ENCODE results near the gene RSPH10B2. TPM values are rescaled to one million over a fixed set of nuclear protein-coding genes. Genes with fewer than 3 reads are reported as not detected.
A peak's percentile ranks its signal among the peaks of the same experiment; 100 is the strongest.
"Not testable (repeated sequence)": the region's sequence is repeated elsewhere in the genome, so short reads cannot be mapped to it uniquely, and the experiment has no call there.

Gene RSPH10B2
- total RNA-seq, 2 experiments from 2014 or later, result 0.32 TPM; not detected in 1

DNA sequence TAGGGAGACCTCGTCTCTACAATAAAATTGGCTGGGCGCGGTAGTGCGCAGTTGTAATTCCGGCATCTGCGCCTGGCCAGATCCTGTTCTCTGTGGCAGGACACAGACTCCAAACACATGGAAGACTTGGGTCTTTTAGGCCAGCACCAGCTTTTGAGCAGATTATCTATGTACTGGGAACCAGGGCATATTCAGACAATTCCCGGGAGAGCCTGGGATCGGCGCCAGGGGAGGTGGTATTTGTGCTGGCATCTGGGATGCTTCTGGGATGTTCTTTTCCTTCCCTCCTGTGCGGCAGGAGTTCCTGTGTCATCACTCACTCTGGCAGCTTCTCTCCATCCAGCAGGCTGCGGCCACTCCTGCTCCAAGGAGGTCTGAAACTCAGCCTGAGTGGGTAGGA, 15.5 kb upstream of the RSPH10B2 start:
- peaks cover 34% of the 10 kb centered on the region for H3K36me3 Mint-ChIP-seq
- DNase-seq, H3K27me3 Mint-ChIP-seq, H3K4me1 Mint-ChIP-seq, H3K9me3 Mint-ChIP-seq, H3K27ac Mint-ChIP-seq, H3K4me3 Mint-ChIP-seq: not testable (repeated sequence)

DNA sequence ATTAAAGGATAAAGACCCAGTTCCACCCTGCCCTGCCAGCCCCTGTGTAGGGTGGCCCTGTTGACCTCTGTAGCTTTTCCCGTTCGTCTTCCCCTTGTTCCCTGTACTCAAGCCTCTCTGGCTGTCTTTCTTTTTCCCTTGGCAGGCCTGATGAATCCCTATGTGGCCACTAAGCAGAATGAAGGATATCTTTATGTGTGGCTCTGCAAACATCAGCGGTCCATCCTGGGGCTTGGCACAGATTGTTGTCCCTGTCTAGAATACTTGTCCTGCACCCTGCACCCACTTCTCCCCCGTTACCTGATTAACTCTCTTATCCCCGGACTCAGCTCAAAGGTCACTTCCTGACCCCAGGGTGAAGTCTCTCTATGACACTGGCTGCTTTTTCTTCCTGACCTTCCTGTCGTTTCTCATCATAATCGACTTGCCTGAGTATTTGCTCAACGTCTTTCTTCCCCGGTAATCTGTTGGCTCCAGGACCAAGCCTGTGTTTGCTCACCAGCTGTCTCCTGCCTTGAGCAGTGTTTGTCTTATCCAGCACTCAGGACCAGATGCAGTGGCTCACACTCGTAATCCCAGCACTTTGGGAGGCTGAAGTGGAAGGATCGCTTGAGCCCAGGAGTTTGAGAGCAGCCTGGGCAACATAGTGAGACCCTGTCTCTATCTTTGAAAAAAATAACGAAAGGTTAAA, 9.3 kb upstream of the RSPH10B2 start:
- H3K9me3 Mint-ChIP-seq, H3K27me3 Mint-ChIP-seq, H3K4me1 Mint-ChIP-seq, H3K4me3 Mint-ChIP-seq, DNase-seq: not testable (repeated sequence)
- peaks cover 15% of the 10 kb centered on the region for H3K36me3 Mint-ChIP-seq
- H3K27ac Mint-ChIP-seq, result peak overlapping the region; percentile 43

DNA sequence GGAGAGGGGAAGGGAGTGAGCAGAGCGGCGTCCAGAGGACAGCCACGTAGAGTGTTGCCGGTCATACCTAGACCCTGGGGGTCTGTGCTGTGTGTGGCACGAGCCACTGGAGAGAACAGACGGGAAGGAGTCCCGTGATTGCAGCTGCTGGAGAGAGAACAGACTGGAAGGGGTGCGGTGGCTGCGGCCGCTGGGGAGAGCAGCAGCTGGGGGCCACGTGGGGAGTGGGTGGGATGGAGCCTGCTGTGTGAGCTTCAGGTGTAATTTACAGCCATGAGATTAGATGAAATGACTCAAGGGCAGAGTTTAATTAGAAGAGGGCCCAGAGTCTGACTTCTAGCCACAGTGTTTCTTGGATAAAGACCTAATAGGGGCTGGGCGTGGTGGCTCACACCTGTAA, 4.6 kb upstream of the RSPH10B2 start:
- not testable (repeated sequence) for H3K4me1 Mint-ChIP-seq, H3K36me3 Mint-ChIP-seq, H3K4me3 Mint-ChIP-seq, H3K27me3 Mint-ChIP-seq, DNase-seq, H3K9me3 Mint-ChIP-seq, H3K27ac Mint-ChIP-seq

DNA sequence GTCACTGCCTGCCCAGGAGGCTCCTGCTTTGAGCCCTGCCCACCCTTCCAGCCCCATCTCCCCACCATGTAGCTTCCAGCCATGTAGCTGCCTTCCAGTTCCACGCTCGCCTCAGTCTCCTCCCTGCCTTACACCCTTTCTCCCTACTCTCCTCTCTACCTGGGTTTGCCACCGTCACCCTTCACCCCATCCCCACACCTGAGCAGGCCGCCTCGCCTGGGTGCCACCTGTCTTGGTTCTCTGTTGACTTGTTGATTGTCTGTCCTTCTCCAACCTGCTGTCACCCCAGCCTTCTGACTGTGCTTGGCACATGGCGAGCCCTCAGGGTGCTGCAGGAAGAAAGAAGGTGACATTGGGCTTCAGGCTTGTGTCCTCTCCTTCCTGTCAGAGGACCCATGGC, 3.7 kb upstream of the RSPH10B2 start:
- H3K4me3 Mint-ChIP-seq, DNase-seq, H3K4me1 Mint-ChIP-seq, H3K27me3 Mint-ChIP-seq, H3K27ac Mint-ChIP-seq, H3K36me3 Mint-ChIP-seq, H3K9me3 Mint-ChIP-seq: not testable (repeated sequence)

DNA sequence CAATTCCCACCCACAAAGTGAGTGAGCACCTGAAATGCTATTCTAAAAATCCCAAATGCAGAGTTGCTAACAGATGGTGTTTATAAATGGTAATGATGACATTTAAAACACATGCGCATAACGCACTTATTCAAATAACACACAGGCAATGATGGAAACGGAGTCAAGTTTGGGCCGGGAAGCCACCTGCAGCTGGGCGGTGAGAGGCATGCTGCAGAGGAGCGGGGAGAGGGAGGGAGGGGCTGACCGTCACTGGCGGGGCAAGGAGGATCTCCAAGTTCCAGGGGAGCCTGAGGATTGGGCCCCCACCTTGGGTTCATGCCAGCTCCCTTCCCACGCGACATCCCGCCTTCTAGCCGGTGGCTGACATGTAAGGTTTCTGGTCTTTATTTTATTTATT, 7.3 kb downstream of the RSPH10B2 start:
- not testable (repeated sequence) for H3K27me3 Mint-ChIP-seq, H3K4me3 Mint-ChIP-seq, H3K27ac Mint-ChIP-seq, DNase-seq, H3K36me3 Mint-ChIP-seq, H3K4me1 Mint-ChIP-seq, H3K9me3 Mint-ChIP-seq

DNA sequence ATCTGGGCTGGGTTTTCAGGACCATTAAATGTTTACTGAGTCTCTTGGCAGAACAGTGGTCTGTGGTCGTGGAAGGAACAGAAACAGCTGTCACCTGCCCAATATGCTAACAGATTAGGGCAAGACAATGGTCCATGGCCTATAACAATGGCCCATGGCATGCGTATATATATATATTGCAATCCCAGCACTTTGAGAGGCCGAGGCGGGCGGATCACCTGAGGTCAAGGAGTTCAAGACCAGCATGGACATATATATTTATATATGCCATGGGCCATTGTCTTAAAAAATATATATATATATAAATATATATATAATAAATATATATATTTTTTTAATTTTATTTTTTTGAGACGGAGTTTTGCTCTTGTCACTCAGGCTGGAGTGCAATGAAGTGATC, 27.7 kb downstream of the RSPH10B2 start:
- H3K9me3 Mint-ChIP-seq, H3K36me3 Mint-ChIP-seq, H3K4me3 Mint-ChIP-seq, H3K4me1 Mint-ChIP-seq, DNase-seq, H3K27ac Mint-ChIP-seq, H3K27me3 Mint-ChIP-seq: not testable (repeated sequence)

DNA sequence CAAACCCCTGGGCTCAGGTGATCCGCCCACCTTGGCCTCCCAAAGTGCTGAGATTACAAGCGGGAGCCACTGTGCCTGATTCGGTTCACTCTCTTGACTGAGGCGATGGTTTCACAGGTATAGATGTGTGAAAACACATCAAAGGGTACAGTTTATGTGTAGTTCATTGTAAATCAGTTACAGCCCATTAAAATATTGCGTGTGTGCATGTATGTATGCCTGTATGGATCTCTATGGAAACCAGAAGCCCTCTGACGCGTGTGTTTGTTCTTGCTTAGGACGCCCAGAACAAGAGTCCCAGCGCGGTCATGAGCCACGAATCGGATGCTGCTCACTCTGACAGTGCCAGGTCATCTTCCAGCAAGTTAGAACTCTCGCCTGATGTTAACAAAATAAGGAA, 35.5 kb downstream of the RSPH10B2 start:
- H3K27me3 Mint-ChIP-seq, DNase-seq, H3K36me3 Mint-ChIP-seq, H3K4me3 Mint-ChIP-seq, H3K9me3 Mint-ChIP-seq, H3K4me1 Mint-ChIP-seq, H3K27ac Mint-ChIP-seq: not testable (repeated sequence)

DNA sequence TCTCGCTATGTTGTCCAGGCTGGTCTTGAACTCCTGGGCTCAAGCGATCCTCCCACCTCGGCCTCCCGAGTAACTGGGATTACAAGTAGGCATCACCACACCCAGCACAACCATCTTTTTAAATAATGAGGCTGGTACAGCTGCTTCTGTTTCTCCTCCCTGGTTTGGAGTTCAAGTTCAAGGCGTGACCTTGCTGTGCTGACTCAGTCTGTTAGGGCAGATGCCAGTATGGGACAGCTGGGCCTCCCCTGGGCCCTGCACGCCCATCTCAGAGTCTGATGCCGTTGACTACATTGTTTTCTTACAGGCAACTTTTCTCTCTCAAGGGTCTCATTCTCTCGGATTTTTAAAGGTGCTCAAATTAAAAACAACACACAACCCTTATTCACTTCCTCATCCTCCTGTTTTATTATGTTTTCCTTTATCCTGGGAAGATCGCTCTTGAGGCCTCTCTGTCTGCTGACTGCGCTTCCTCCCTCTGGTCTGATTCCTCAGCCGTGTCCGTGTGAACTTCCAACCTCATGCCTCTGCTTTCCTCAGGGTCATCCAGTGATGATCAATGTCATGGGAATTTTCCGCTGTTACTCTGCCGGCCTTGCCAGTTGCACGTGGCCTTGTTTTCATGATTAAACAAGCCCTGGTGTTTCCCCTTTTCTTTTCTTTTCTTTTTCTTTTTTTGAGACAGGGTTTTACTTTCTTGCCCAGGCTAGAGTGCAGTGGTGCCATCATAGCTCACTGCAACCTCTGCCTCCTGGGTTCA, 38.4 kb downstream of the RSPH10B2 start:
- H3K27ac Mint-ChIP-seq, H3K9me3 Mint-ChIP-seq, DNase-seq, H3K4me1 Mint-ChIP-seq, H3K4me3 Mint-ChIP-seq, H3K27me3 Mint-ChIP-seq, H3K36me3 Mint-ChIP-seq: not testable (repeated sequence)

DNA sequence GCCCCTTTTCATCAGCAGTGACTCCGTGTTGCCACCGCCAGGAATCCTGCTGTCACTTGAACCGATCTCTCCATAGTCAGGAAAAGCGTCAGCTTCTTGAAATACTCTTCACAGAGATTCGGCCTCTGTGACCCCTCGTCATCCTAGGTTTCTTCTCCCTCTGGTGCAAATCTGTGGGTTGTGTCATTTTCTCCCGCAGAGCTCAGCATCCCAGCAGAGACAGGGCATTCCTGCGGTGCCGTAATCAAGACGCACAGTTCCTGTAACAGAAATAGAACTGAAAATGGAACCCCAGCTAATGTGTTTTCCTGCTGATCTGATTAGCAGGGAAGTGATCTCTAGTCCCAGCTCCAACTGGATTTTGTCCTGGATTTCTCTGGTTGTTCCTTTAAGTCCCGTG, 40.4 kb downstream of the RSPH10B2 start:
- not testable (repeated sequence) for H3K27ac Mint-ChIP-seq, DNase-seq, H3K4me1 Mint-ChIP-seq

DNA sequence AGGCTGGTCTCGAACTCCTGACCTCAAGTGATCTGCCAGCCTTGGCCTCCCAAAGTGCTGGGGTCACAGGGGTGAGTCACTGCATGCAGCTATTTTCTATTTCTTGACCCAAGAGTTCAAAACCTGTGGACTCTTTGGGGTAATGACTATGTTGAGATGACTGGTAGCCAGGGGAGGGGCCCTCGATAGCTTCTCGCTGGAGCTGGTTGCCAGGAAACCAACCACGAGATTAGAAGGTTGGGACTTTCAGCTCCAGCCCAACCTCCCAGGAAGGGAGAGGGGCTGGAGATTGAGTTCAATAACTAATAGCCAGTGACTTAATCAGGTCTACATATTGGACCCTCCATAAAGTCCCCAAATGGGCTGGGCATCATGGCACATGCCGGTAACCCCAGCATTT, 43.3 kb downstream of the RSPH10B2 start:
- H3K27ac Mint-ChIP-seq, H3K9me3 Mint-ChIP-seq, DNase-seq, H3K27me3 Mint-ChIP-seq, H3K36me3 Mint-ChIP-seq, H3K4me1 Mint-ChIP-seq, H3K4me3 Mint-ChIP-seq: not testable (repeated sequence)

More for the DNA sequence above, 40.4 kb downstream of the RSPH10B2 start:
- H3K9me3 Mint-ChIP-seq, H3K36me3 Mint-ChIP-seq, H3K27me3 Mint-ChIP-seq, H3K4me3 Mint-ChIP-seq: not testable (repeated sequence)

DNA sequence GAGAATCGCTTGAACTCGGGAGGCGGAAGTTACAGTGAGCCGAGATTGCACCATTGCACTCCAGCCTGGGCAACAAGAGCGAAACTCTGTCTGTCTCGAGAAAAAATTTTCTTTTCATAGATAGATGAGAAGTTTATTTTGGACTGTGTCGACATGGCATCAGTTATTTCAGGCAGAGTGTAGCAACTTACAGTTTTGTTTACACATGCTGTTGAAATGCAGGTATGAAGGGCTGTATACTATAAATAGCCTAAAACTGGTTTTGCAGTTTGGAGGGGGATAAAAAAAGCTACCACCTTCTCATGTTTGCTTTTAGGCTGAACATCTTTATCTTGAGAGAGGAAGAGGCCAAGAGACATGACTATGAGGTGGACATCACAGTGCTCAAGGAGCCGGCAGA, 44.1 kb downstream of the RSPH10B2 start:
- not testable (repeated sequence) for H3K27ac Mint-ChIP-seq, H3K4me1 Mint-ChIP-seq, DNase-seq, H3K9me3 Mint-ChIP-seq, H3K36me3 Mint-ChIP-seq, H3K27me3 Mint-ChIP-seq, H3K4me3 Mint-ChIP-seq

DNA sequence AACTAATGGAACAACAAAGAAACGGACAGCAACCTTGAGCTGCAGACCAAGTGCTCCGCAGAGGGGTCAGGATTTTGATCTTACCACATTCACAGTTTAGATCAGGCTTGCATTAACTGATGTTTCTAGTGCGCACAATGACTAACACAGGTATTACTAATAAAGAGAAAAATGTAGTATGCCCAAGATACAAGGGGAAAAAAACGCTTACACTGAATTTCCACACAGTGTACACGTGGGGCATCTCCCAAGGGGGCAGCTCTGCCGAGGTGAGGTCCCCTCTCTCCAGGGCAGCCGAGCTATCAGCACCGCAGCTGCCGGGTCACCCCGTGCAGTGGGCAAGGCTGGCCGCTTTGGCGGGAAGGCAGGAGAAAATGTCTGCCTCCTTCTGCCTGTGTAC, 46.0 kb downstream of the RSPH10B2 start:
- H3K4me1 Mint-ChIP-seq, H3K27ac Mint-ChIP-seq, DNase-seq, H3K4me3 Mint-ChIP-seq, H3K36me3 Mint-ChIP-seq, H3K9me3 Mint-ChIP-seq, H3K27me3 Mint-ChIP-seq: not testable (repeated sequence)

DNA sequence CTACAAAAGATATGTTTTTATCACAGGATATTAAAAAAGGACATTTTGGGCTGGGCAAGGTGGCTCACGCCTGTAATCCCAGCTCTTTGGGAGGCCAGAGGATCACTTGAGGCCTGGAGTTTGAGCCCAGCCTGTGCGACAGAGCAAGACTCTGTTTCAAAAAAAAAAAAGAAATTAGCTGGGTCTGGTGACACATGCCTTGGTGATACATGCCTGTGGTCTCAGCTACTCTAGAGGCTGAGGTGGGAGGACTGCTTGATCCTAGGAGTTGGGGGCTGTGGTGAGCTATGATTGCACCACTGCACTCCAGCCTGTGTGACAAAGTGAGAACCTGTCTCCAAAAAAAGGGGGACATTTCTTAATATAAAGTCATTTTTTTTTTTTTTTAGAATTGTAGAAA, 46.4 kb downstream of the RSPH10B2 start:
- H3K36me3 Mint-ChIP-seq, H3K4me1 Mint-ChIP-seq: not testable (repeated sequence)

DNA sequence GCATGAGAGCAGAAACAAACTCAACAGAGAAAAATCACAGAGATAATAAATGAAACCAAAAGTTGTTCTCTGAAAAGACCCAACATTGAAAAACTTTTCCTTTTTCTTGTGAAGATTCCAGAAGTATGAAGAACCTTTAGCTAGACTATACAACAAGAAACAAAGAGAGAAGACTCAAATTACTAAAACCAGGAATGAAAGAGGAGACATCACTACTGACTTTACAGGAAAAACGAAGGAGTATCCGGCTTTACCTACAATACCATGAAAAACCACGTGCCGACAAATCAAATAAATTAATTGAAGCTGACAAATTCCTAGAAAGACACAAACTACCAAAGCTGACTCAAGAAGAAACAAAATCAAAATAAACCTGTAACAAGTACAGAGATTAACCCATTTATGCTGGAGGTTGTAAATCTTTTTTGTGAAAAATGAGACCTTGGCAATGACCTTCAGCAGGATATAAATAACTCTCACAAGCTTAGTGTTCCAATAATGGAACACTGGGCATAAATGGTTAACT, 53.6 kb downstream of the RSPH10B2 start:
- H3K4me1 Mint-ChIP-seq, H3K4me3 Mint-ChIP-seq, DNase-seq, H3K36me3 Mint-ChIP-seq, H3K27me3 Mint-ChIP-seq, H3K9me3 Mint-ChIP-seq, H3K27ac Mint-ChIP-seq: not testable (repeated sequence)

More for the DNA sequence above, 46.4 kb downstream of the RSPH10B2 start:
- not testable (repeated sequence) for H3K9me3 Mint-ChIP-seq, H3K27me3 Mint-ChIP-seq, H3K27ac Mint-ChIP-seq, DNase-seq, H3K4me3 Mint-ChIP-seq

DNA sequence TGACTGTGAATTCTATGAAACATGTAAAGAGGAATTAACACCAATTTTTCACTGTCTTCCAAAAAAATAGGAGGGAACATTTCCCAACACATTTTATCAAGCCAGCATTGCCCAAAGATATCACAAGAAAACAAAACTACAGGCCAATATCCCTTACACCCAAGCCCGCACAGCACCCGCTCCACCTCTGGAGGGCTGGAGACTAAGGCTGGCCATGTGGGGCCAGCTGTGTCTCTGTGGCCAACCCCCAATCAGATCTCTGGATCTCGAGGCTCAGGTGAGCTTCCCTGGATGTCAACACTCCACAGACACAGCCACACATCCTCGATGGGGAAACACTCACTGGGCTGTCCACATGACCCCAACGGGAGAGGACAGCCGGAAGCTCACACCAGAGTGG, 54.1 kb downstream of the RSPH10B2 start:
- not testable (repeated sequence) for H3K4me3 Mint-ChIP-seq, H3K36me3 Mint-ChIP-seq, H3K4me1 Mint-ChIP-seq, H3K27ac Mint-ChIP-seq, H3K9me3 Mint-ChIP-seq, H3K27me3 Mint-ChIP-seq, DNase-seq

DNA sequence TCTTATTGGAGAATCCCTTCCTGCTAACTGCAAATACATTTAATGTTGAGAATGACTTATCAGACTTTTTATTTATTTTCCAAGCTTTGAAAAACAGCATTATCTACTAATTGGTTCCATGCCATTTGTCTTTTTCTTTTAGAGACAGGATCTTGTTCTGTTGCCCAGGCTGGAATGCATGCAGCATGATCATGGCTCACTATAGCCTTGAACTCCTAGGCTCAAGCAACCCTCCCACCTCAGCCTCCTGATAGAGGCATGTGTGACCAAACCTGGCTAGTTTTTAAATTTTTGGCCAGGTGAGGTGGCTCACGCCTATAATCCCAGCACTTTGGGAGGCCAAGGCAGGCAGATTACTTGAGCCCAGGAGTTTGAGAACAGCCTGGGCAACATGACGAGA, 59.1 kb downstream of the RSPH10B2 start:
- H3K27ac Mint-ChIP-seq, H3K4me3 Mint-ChIP-seq, H3K4me1 Mint-ChIP-seq: not testable (repeated sequence)

More for the DNA sequence above, 59.1 kb downstream of the RSPH10B2 start:
- DNase-seq, H3K36me3 Mint-ChIP-seq, H3K27me3 Mint-ChIP-seq, H3K9me3 Mint-ChIP-seq: not testable (repeated sequence)

All from activated naive CD8-positive, alpha-beta T cell treated with anti-CD3 and anti-CD28 coated beads for 36 hours (primary cell).